Smooth muscle cell (in vitro differentiated cells): ENCODE results near the gene PCNP. TPM values are rescaled to one million over a fixed set of nuclear protein-coding genes. Genes with fewer than 3 reads are reported as not detected.

Source experiments
- DNase-seq: peaks from one replicate; lab custom pipeline; 2025; ENCODE audit not compliant: unreplicated experiment; lab: John Stamatoyannopoulos, UW
- H2AFZ ChIP-seq: fragments of 200-600 bp; sonication (generic); 2 replicates; pipeline ENCODE4 v1.6.0; 2016; ENCODE audit warnings: antibody characterized with exemption, low read depth, mild to moderate bottlenecking
- H3F3A ChIP-seq: fragments of 200-600 bp; sonication (generic); 2 replicates; pipeline ENCODE4 v1.6.0; 2017; ENCODE audit warnings: antibody characterized with exemption, low read depth
- H3K27ac ChIP-seq: fragments of 200-600 bp; sonication (generic); 2 replicates; pipeline ENCODE4 v1.5.1; 2016; ENCODE audit warnings: low read depth, mild to moderate bottlenecking
- H3K27me3 ChIP-seq: fragments of 200-600 bp; sonication (generic); 2 replicates; pipeline ENCODE4 v1.6.1; 2016; ENCODE audit warnings: low read depth, mild to moderate bottlenecking
- H3K36me3 ChIP-seq: fragments of 200-600 bp; sonication (generic); 2 replicates; pipeline ENCODE4 v1.5.1; 2016; ENCODE audit warnings: low read depth
- H3K4me1 ChIP-seq: fragments of 200-600 bp; sonication (generic); 2 replicates; pipeline ENCODE4 v1.5.1; 2016; ENCODE audit warnings: low read depth
- H3K4me2 ChIP-seq: fragments of 200-600 bp; sonication (generic); 2 replicates; pipeline ENCODE4 v1.6.0; 2016; ENCODE audit warnings: mild to moderate bottlenecking
- H3K4me3 ChIP-seq: fragments of 200-600 bp; sonication (generic); 2 replicates; pipeline ENCODE4 v1.5.1; 2016; ENCODE audit warnings: mild to moderate bottlenecking
- H3K79me2 ChIP-seq: fragments of 200-600 bp; sonication (generic); 2 replicates; pipeline ENCODE4 v1.6.0; 2016; ENCODE audit warnings: low read depth, mild to moderate bottlenecking
- H3K9ac ChIP-seq: fragments of 200-600 bp; sonication (generic); 2 replicates; pipeline ENCODE4 v1.6.0; 2016; ENCODE audit warnings: low read depth
- H3K9me3 ChIP-seq: fragments of 200-600 bp; sonication (generic); replicated peaks from 2 replicates; pipeline ENCODE4 v1.5.1; 2016; ENCODE audit warnings: low read depth
- H4K20me1 ChIP-seq: fragments of 200-600 bp; sonication (generic); 2 replicates; pipeline ENCODE4 v1.6.0; 2016; ENCODE audit warnings: low read depth
- WGBS: methylation state at CpG from one replicate; pipeline ENCODE4 v1.1.7; 2016; ENCODE audit warnings: low lambda C conversion rate; 5-methylcytosine and 5-hydroxymethylcytosine counted together
- polyA plus RNA-seq: library from polyadenylated mRNA; unstranded; fragments of >200 nt; fragmentation: Nextera tagmentation; extraction: Ambion mirVana; gene quantifications from 2 replicates; pipeline ENCODE4 v1.2.1, GENCODE V29; 2016
- small RNA-seq: library from RNA; depleted of rRNA; stranded (forward); fragments of <200 nt; gene quantifications from one replicate; pipeline ENCODE3, GENCODE V24; 2014
- total RNA-seq: library from RNA; depleted of rRNA; stranded (reverse); fragments of >200 nt; gene quantifications from 2 replicates; pipeline ENCODE4 v1.2.3, GENCODE V29; 2014
- TF ChIP-seq, protein P1 (sequence below): fragments of 200-600 bp; sonication (generic); IDR thresholded peaks from 2 replicates; pipeline ENCODE4 v1.5.1; 2017; ENCODE audit warnings: borderline replicate concordance, mild to moderate bottlenecking, antibody characterized with exemption; ENCODE audit not compliant: insufficient read depth, poor library complexity, severe bottlenecking

Gene PCNP
- total and polyA plus RNA-seq, 2 experiments from 2014 or later: 105 to 137 TPM

- Histone ChIP-seq H4K20me1 (no peaks in the 10 kb centered on the region), H3K27ac (no peak overlapping the region), H3K36me3 (no peaks in the 10 kb centered on the region), H3K79me2 (no peaks in the 10 kb centered on the region), H3K9ac (no peak overlapping the region), H3F3A (peaks cover 4% of the 10 kb centered on the region), H3K27me3 (no peaks in the 10 kb centered on the region), H2AFZ (no peak overlapping the region), H3K9me3 (no peaks in the 10 kb centered on the region), H3K4me2 (no peak overlapping the region), H3K4me1 (no peaks in the 10 kb centered on the region), H3K4me3 (no peak overlapping the region)
- WGBS: 91% methylated on average over 8 of the region's 8 CpGs
- TF ChIP-seq, protein P1, sequence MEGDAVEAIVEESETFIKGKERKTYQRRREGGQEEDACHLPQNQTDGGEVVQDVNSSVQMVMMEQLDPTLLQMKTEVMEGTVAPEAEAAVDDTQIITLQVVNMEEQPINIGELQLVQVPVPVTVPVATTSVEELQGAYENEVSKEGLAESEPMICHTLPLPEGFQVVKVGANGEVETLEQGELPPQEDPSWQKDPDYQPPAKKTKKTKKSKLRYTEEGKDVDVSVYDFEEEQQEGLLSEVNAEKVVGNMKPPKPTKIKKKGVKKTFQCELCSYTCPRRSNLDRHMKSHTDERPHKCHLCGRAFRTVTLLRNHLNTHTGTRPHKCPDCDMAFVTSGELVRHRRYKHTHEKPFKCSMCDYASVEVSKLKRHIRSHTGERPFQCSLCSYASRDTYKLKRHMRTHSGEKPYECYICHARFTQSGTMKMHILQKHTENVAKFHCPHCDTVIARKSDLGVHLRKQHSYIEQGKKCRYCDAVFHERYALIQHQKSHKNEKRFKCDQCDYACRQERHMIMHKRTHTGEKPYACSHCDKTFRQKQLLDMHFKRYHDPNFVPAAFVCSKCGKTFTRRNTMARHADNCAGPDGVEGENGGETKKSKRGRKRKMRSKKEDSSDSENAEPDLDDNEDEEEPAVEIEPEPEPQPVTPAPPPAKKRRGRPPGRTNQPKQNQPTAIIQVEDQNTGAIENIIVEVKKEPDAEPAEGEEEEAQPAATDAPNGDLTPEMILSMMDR: no peak
- DNase-seq: no peak
These were observed 69.2 kb downstream of the PCNP start for GRCh38 chr3:101643009-101643844.

Small RNA genes lying within 50 kb of the gene (small RNA-seq; reads per million reads assigned to genes)
- not detected for gene RF00019
- gene RNU6-1256P: not detected

Other genes with a start within 250 kb of the PCNP start
- gene SENP7, start 61.0 kb upstream of the PCNP start, total RNA-seq: 37.1 and 46.4 TPM in 2 replicates
- gene SENP7, start 61.0 kb upstream of the PCNP start, polyA plus RNA-seq: 6.6 and 8.7 TPM in 2 replicates
- 34.5 and 35.3 TPM in 2 replicates for gene TRMT10C, start 12.3 kb upstream of the PCNP start, total RNA-seq
- 25.8 and 28.2 TPM in 2 replicates for gene TRMT10C, start 12.3 kb upstream of the PCNP start, polyA plus RNA-seq
- 33.7 and 36.3 TPM in 2 replicates for gene ZBTB11, start 103.0 kb downstream of the PCNP start, total RNA-seq
- gene ZBTB11, start 103.0 kb downstream of the PCNP start, polyA plus RNA-seq: 7.6 and 9.1 TPM in 2 replicates
- 1,956 and 2,011 TPM in 2 replicates for gene RPL24, start 112.5 kb downstream of the PCNP start, total RNA-seq
- gene RPL24, start 112.5 kb downstream of the PCNP start, polyA plus RNA-seq: 452 and 518 TPM in 2 replicates
- gene CEP97, start 150.4 kb downstream of the PCNP start, total RNA-seq: 20.8 and 21.2 TPM in 2 replicates
- gene CEP97, start 150.4 kb downstream of the PCNP start, polyA plus RNA-seq: 3.5 and 4.3 TPM in 2 replicates
- 8.6 and 10.2 TPM in 2 replicates for gene NXPE3, start 205.0 kb downstream of the PCNP start, total RNA-seq
- gene NXPE3, start 205.0 kb downstream of the PCNP start, polyA plus RNA-seq: 5.6 and 7.0 TPM in 2 replicates